Stimulated activated CD8-positive, alpha-beta memory T cell treated with anti-CD3 and anti-CD28 coated beads, Interleukin-12 subunit alpha, Interleukin-12 subunit beta, amount 100 ng/mL, for 1 hour (primary cell): ENCODE data around the gene BSX.

Experiments
- DNase-seq: peaks from one replicate; pipeline ENCODE4 v3.0.0-alpha.2; 2020; ENCODE audit warnings: low read depth

BSX gene

GRCh38 chr11:122954455-122954854 lies 27.2 kb downstream of the BSX start:
- no peak for DNase-seq

GRCh38 chr11:122951211-122951610 lies 30.4 kb downstream of the BSX start:
- no peak for DNase-seq

DNA sequence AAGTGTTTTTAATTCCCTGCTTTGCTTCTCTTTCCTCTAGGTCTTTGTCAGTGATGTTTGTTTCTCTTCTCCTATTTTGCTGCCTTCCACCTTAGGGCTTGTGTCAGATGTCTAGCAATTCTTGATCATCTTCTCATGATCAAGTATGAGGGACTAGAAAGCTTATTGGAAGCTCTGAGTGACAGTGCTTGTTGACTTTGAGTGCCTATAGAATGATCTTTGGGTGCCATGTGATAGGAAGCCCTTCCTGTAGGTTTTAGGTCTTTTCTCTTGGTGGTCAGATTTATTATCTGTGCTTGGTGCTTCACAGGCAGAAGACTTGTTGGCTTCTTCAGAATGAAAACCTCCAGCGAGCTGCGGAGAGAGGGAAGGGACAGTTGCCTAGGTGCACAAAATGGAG lies 43.1 kb downstream of the BSX start:
- no peak for DNase-seq

DNA sequence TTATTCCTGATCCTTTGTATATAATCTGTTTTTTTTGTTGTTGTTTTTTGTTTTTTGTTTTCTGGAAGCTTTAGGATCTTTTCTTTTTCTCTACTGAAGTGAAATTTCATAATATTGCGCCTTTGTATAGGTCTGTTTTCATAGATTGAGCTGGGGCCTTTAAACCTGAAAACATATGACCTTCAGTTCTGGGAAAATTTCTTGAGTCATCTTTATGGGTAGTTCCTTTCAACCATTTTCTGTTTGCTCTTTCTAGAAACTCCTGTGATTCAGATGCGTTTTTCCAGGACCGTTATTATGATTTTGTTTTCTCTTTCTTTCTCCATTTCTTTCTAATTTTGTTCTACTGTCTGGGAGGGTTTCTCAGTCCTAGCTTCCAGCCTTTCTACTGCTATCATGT lies 43.7 kb downstream of the BSX start:
- no peak for DNase-seq

GRCh38 chr11:122933416-122933815 lies 48.2 kb downstream of the BSX start:
- DNase-seq: no peak

DNA sequence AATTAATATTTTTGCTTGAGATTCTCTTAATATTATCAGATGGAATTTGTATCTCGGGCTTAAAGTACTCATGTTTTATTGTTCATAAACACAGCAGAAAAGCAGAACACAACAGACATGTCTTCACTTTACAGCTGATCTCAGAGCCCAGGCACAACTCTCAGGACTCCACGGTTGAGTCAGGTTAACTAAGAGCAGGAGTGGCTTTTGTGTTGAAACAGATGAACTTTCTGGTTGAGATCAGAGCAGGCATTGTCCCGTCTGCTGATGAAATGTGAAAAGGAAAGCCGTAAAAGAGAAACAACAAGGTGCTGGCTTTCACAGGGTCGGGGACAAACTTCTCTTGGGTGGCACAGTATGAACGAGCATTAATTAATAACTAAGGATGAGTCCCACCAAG lies 50.1 kb downstream of the BSX start:
- no peak for DNase-seq
